ENCODE results near the gene MAPK1.

Gene MAPK1

GRCh38 chr22:21868651-21869050 is 1.2 kb upstream of the MAPK1 start:
- DNase-seq (ENCODE audit: insufficient read length, low spot score) (no peak), FAIRE-seq (no peak)
- no peak for TF ChIP-seq CTCF (IDR thresholded peaks at IDR 0.05; ENCODE audit: insufficient read depth, missing control alignments)

DNA sequence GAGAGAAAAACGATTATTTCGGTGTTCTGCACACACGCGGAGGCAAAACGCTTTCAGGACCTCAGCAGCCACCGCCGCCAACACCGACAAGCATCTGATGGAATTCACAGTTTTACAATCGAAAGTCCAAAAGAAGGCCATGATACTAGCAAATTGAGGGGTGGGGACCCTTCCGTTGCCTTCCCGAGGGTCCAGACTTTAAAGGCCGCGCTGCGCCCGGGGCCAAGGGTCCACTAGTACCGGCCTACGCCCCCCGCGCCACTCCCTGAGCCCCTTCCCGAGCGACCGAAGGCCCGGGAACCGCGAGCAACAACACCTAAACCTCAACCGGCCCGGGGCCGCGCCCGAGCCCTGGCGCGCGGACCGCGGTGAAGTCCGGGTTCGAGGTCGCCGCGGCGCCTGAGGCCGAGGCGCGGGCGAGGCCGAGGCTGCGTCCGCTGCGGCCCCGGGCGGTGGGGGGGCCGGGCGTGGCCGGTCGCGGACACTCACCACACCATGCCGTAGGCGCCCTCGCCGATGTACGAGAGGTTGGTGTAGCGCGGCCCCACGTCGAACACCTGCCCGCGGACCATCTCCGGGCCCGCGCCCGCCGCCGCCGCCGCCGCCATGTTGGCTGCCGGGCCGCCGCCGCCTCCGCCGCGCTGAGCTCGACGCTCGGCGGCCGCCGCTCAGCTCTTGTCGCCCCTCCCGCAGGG is 465 bp downstream of the MAPK1 start:
- TF ChIP-seq CTCF (IDR thresholded peaks at IDR 0.05; ENCODE audit: insufficient read depth, missing control alignments): no peak
- no peak for FAIRE-seq
- no peak for DNase-seq (ENCODE audit: insufficient read length, low spot score)

GRCh38 chr22:21865041-21865440 is 2.4 kb downstream of the MAPK1 start:
- DNase-seq (ENCODE audit: insufficient read length, low spot score) (no peak), FAIRE-seq (peak; percentile 41)
- TF ChIP-seq CTCF (IDR thresholded peaks at IDR 0.05; ENCODE audit: insufficient read depth, missing control alignments): no peak

GRCh38 chr22:21862386-21863245 is 4.8 kb downstream of the MAPK1 start:
- DNase-seq (ENCODE audit: insufficient read length, low spot score) (no peak), FAIRE-seq (no peak)
- TF ChIP-seq CTCF (IDR thresholded peaks at IDR 0.05; ENCODE audit: insufficient read depth, missing control alignments): no peak

DNA sequence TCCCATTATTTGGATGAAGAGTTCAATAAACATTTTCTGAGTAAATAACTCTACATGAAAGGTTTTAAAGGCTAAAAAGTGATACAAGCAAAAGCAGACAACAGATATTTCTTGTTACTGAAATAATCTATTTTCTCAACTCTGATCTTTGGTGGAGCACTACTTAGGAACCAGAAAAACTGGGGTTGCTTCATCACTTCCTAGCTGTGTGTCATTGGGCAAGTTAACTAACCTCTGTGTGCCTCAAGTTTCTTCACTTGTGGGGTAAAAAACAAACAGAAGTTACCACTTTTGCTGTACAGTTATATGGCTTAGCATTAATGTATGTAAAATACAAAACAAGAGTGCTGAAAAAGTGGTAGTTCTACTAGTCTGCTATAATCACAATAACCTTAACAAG is 5.6 kb downstream of the MAPK1 start:
- TF ChIP-seq CTCF (IDR thresholded peaks at IDR 0.05; ENCODE audit: insufficient read depth, missing control alignments): no peak
- no peak for DNase-seq (ENCODE audit: insufficient read length, low spot score)
- FAIRE-seq: no peak

GRCh38 chr22:21861264-21861848 is 6.1 kb downstream of the MAPK1 start:
- DNase-seq (ENCODE audit: insufficient read length, low spot score) (no peak), FAIRE-seq (no peak)
- no peak for TF ChIP-seq CTCF (IDR thresholded peaks at IDR 0.05; ENCODE audit: insufficient read depth, missing control alignments)
